Uterus (tissue), 2 donors: ENCODE measurements around the gene XPC.

Experiments
- CTCF ChIP-seq, 4 experiments: fragments of 200-600 bp in 2 of 4; fragments of 450-650 bp in 2 of 4; sonication (generic) in 2 of 4; IDR thresholded peaks; one replicate each; pipeline ENCODE4 v1.5.1; 2016 to 2019; ENCODE audit warnings: antibody characterized with exemption in 4 of 4, mild to moderate bottlenecking in 2 of 4, moderate library complexity in 1 of 4
- POLR2A ChIP-seq, 2 donors: fragments of 450-650 bp; IDR thresholded peaks; one replicate each; pipeline ENCODE4 v1.6.1; 2016; ENCODE audit warnings: antibody characterized with exemption in 2 of 2, mild to moderate bottlenecking in 1 of 2, moderate library complexity in 1 of 2

DNA sequence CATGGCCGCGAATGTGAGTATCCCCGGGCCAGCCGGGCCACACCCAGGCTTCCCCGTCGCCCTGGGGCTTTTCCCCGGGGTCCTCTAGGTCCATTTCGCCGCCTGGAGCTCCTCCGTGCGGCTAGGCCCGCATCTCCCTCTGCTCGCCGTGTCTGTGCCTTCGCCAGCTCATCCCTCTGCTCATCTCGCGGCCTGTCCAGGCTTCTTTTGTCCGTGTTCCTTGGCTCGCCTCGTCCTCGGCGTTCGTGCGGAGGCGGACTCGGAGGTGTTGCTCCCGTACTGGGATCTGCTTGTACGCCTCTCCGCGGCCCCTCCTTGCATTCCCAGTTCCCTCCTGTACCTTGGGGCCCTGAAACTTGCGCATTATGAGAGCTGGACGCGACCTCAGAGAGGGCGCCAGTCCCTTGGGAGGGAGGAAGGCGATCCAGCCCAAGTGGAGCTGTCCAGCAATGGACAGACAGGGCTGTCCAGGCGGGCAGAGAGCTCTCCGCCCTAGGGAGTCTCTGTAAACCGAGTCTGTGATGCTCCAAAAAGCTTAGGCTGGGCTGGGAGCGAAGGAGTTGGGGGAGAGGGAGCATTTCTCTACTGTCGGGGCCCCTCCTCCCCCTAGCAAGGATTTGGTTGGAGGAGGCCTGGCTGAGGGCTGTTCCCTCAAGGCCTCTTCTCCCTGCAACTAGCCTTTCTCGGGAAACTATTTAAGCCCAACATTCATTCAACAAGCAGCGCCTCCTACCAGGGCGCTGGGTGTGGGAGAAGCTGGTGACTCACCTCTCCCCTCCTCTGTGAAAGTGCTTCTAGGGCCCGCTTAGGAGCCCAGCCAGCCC, 53.0 kb downstream of the XPC start:
- TF ChIP-seq CTCF (IDR thresholded peaks at IDR 0.05), result peak in 1 of 4 experiments; percentile 12
- no peak for TF ChIP-seq POLR2A (IDR thresholded peaks at IDR 0.05)
